ENCODE data around the gene DGKZ.

The DGKZ gene

GRCh38 chr11:46348566-46349401, 1.5 kb downstream of the DGKZ start:
- no peak for DNase-seq

GRCh38 chr11:46350695-46351094, 3.4 kb downstream of the DGKZ start:
- no peak for DNase-seq

- DNase-seq: no peak
These were observed 3.9 kb downstream of the DGKZ start for GRCh38 chr11:46351148-46351547.

GRCh38 chr11:46351606-46352005, 4.3 kb downstream of the DGKZ start:
- no peak for DNase-seq

- no peak for DNase-seq
These were observed 5.0 kb downstream of the DGKZ start for GRCh38 chr11:46352063-46352841.

GRCh38 chr11:46353698-46354097, 6.4 kb downstream of the DGKZ start:
- DNase-seq: no peak

- no peak for DNase-seq
These were observed 9.7 kb downstream of the DGKZ start for GRCh38 chr11:46356924-46357482.

- no peak for DNase-seq
These were observed 10.2 kb downstream of the DGKZ start for GRCh38 chr11:46357483-46357936.

- no peak for DNase-seq
These were observed 12.7 kb downstream of the DGKZ start for GRCh38 chr11:46359953-46360352.

GRCh38 chr11:46360878-46361277, 13.6 kb downstream of the DGKZ start:
- DNase-seq: no peak

GRCh38 chr11:46361283-46362155, 14.3 kb downstream of the DGKZ start:
- peak; percentile 70 for DNase-seq

- no peak for DNase-seq
These were observed 15.1 kb downstream of the DGKZ start for GRCh38 chr11:46362156-46363030.

GRCh38 chr11:46363031-46363407, 15.8 kb downstream of the DGKZ start:
- no peak for DNase-seq

GRCh38 chr11:46363455-46364005, 16.3 kb downstream of the DGKZ start:
- DNase-seq: no peak

GRCh38 chr11:46364056-46364455, 16.8 kb downstream of the DGKZ start:
- no peak for DNase-seq

- no peak for DNase-seq
These were observed 17.5 kb downstream of the DGKZ start for GRCh38 chr11:46364791-46365190.

GRCh38 chr11:46366260-46366659, 19.0 kb downstream of the DGKZ start:
- DNase-seq: no peak

GRCh38 chr11:46366661-46367161, 19.4 kb downstream of the DGKZ start:
- no peak for DNase-seq

- no peak for DNase-seq
These were observed 20.1 kb downstream of the DGKZ start for GRCh38 chr11:46367244-46367915.

GRCh38 chr11:46367916-46368267, 20.6 kb downstream of the DGKZ start:
- DNase-seq: no peak
